Psoas muscle (tissue), 8 donors: ENCODE results near the gene HOXA4. TPM values are rescaled to one million over a fixed set of nuclear protein-coding genes. Genes with fewer than 3 reads are reported as not detected.

Experiments
- ATAC-seq, 4 donors: fragments of 200-7000 bp; cut with Tn5 transposase; one replicate each; pipeline ENCODE4 v1.9.1; 2020; ENCODE audit warnings: moderate library complexity in 3 of 4, mild to moderate bottlenecking in 2 of 4
- DNase-seq, 2 donors: peaks; one replicate each; pipeline ENCODE4 v3.0.0-alpha.2; 2020
- H3K27ac ChIP-seq: fragments of 200-600 bp; one replicate; pipeline ENCODE4 v1.8.0; 2022
- H3K27me3 ChIP-seq, 3 donors: fragments of 200-600 bp in 1 of 3; one replicate each; pipeline versions ENCODE4 v1.6.1 to v1.8.0; 2013 to 2022; ENCODE audit warnings: low read length in 2 of 3, mild to moderate bottlenecking in 2 of 3, moderate library complexity in 1 of 3; ENCODE audit not compliant: insufficient read depth in 3 of 3
- H3K36me3 ChIP-seq, 2 donors: fragments of 200-600 bp in 1 of 2; one replicate each; pipeline versions ENCODE4 v1.6.1 to v1.8.0; 2013 to 2022; ENCODE audit warnings: low read depth in 1 of 2, mild to moderate bottlenecking in 1 of 2, moderate library complexity in 1 of 2; ENCODE audit not compliant: insufficient read depth in 1 of 2
- H3K4me1 ChIP-seq: fragments of 200-600 bp; one replicate; pipeline ENCODE4 v1.8.0; 2022
- H3K4me3 ChIP-seq: fragments of 200-600 bp; one replicate; pipeline ENCODE4 v1.8.0; 2022; ENCODE audit warnings: mild to moderate bottlenecking
- H3K9me3 ChIP-seq: fragments of 200-600 bp; one replicate; pipeline ENCODE4 v1.8.0; 2022
- WGBS, 3 donors: extraction: QIAGEN DNeasy Blood & Tissue Kit; methylation state at CpG; one replicate each; pipeline versions ENCODE4 v1.1.6 to v1.1.7; 2013; 5-methylcytosine and 5-hydroxymethylcytosine counted together
- intact Hi-C, 2 donors: fragments of 100-400 bp; cut with DNase I; formaldehyde crosslinking; loops; one replicate each; pipeline versions ENCODE4 v1.11.0 to v1.14.2; 2022
- polyA plus RNA-seq, 3 donors: library from polyadenylated mRNA; stranded (reverse); fragments of 200-250 nt; gene quantifications; one replicate each; pipeline ENCODE4 v1.2.3, GENCODE V29; 2013
- total RNA-seq, 4 donors: library from RNA; stranded (reverse); fragmentation: NEBNext Ultra II Directional in 2 of 4; extraction: Animal tissue kit (Norgen Biotek cat#: 25700) in 2 of 4; gene quantifications; one replicate each; pipeline versions ENCODE4 v1.2.1 to v1.2.4, GENCODE V29; 2021 to 2023
- TF ChIP-seq, protein P1 (sequence below): fragments of 200-600 bp; IDR thresholded peaks from one replicate; pipeline ENCODE4 v1.8.0; 2022; ENCODE audit warnings: antibody characterized with exemption
- donor health status: healthy with polysubstance abuse.
- donor health status: DM: no; HTN: no; CAD: no; lungs with moderate emphysema.
- donor health status: Bipolar disorder and iron deficiency.
- donor health status: healthy.
- donor health status: DM: yes; HTN: yes; CAD: no.
- donor health status: DM: no; HTN: no; CAD: no.
- donor health status: DM: no; HTN: no; CAD: no.
- donor health status: DM: yes; HTN: yes; CAD: no.

The HOXA4 gene
- total and polyA plus RNA-seq, 7 donors, result 6.8 to 20.8 (median 10.1) TPM

DNA sequence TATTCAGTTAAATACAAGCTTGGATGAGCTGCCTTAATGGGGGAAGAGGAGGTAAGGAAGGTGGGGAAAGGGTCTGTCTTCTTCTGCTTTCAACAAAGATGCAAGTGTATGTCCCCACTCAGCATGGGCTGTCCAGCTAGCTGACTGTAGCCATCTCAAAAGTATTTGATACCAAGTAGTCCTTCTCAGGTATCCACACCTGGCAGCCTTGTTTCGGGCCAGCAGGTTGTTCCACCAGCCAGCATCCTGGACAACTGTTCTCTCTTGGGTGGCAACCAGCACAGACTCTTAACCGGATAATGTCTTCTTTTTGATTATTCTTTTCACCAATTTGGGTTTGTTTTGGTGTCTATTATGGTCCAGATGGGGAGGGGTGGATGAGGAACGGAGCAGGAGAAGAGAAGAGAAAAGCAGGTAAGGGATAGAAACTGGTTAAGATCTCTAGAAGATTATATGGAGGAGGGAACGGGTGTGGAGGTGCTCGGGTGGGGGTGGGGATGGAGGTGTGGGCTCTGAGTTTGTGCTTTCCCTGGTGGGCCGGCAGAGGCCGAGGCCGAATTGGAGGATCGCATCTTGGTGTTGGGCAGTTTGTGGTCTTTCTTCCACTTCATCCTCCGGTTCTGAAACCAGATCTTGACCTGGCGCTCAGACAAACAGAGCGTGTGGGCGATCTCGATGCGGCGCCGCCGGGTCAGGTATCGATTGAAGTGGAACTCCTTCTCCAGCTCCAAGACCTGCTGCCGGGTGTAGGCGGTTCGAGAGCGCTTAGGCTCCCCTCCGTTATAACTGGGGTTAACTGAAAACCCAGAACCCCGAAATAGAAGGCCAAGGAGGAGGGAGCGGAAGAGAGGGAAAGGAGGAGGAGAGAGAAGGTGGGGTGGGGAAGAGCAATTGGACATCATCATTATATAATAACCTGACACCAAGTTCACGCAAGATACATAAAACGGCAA is 1.5 kb downstream of the HOXA4 start:
- Histone ChIP-seq H3K36me3 (peaks cover 0 to 5% of the 10 kb centered on the region in 2 donors), H3K27me3 (no peaks in the 10 kb centered on the region), H3K4me3 (peak overlapping the region; percentile 92), H3K4me1 (peaks cover 68% of the 10 kb centered on the region), H3K9me3 (no peaks in the 10 kb centered on the region), H3K27ac (peak overlapping the region; percentile 94)
- 29 to 55% (median 34%) methylated on average over 28 of the region's 28 CpGs for WGBS, 3 donors
- intact Hi-C loops, result no loop called here
- DNase-seq (peak in 1 of 2 donors; percentile 52), ATAC-seq (no peak)
- TF ChIP-seq, protein P1, sequence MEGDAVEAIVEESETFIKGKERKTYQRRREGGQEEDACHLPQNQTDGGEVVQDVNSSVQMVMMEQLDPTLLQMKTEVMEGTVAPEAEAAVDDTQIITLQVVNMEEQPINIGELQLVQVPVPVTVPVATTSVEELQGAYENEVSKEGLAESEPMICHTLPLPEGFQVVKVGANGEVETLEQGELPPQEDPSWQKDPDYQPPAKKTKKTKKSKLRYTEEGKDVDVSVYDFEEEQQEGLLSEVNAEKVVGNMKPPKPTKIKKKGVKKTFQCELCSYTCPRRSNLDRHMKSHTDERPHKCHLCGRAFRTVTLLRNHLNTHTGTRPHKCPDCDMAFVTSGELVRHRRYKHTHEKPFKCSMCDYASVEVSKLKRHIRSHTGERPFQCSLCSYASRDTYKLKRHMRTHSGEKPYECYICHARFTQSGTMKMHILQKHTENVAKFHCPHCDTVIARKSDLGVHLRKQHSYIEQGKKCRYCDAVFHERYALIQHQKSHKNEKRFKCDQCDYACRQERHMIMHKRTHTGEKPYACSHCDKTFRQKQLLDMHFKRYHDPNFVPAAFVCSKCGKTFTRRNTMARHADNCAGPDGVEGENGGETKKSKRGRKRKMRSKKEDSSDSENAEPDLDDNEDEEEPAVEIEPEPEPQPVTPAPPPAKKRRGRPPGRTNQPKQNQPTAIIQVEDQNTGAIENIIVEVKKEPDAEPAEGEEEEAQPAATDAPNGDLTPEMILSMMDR, result no peak

DNA sequence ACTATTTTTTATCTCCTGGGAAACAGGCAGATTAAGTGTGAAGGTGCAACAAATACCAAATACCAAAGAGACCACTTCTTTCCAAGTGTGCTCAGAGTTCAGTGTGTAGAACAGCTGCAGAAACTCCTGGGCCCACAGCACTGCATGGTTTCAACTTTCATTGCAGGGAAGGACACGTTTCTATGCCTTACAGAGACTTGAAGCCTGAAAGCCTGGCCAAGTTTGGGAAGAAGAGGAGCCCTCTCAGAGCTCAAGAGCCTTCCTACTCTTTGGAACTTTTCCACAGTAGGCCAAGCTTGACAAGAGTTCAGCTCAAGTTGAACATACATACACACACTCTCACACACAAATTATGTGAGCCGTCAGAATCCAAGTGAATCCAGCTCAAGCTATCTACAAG is 2.5 kb downstream of the HOXA4 start:
- intact Hi-C loops, result no loop called here
- WGBS, 3 donors, result 13 to 15% (median 13%) methylated on average over 2 of the region's 2 CpGs
- H3K36me3 ChIP-seq, result peaks cover 0 to 5% of the 10 kb centered on the region in 2 donors
- ATAC-seq (peak in 3 of 4 donors; percentile 59 to 63 (median 60)), DNase-seq (no peak)
- H3K4me3 ChIP-seq, result no peak overlapping the region
- H3K27ac ChIP-seq, result peak overlapping the region; percentile 94
- TF ChIP-seq, protein P1, result no peak
- peaks cover 57% of the 10 kb centered on the region for H3K4me1 ChIP-seq
- no peaks in the 10 kb centered on the region for H3K9me3 ChIP-seq
- H3K27me3 ChIP-seq, result no peaks in the 10 kb centered on the region

DNA sequence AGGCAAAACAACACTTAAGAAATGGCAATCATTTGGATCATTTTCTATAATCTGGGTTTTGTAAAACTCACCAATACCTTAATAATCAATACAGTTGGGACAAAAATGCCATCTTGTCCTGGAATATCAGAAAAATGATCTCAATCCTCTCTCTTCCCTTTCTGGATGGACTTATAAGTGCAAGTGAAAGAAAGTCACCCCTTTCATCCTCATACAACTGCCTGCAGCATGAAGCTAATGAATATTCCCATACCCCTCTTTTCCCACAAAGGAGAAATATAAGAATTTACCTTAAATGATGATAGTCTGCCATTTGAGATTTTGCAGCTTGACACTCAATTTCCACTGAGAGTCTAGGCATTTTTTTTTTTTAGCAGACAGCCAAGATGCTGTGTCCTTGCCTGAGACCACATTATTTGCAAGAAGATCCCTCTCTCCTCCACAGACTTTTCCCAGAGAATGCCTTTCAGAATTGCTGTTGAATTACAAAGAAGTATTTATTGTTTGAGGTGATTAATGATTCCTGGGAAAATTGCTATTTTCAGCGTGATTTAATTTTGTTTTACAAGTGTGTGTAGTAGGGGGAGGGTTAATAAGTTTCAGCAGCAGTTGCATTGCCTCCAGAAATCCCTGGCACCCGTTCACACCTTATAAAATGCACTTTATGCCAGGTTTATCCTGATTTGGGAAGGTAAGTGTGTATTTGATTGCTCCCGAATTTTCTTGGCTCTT is 3.8 kb downstream of the HOXA4 start:
- Histone ChIP-seq H3K9me3 (no peaks in the 10 kb centered on the region), H3K4me3 (no peak overlapping the region), H3K4me1 (peaks cover 52% of the 10 kb centered on the region), H3K27me3 (no peaks in the 10 kb centered on the region), H3K36me3 (peaks cover 0 to 12% of the 10 kb centered on the region in 2 donors), H3K27ac (no peak overlapping the region)
- 40 to 49% (median 41%) methylated on average over 3 of the region's 3 CpGs for WGBS, 3 donors
- intact Hi-C loops, result no loop called here
- ATAC-seq, result no peak
- no peak for DNase-seq
- TF ChIP-seq, protein P1, result no peak

DNA sequence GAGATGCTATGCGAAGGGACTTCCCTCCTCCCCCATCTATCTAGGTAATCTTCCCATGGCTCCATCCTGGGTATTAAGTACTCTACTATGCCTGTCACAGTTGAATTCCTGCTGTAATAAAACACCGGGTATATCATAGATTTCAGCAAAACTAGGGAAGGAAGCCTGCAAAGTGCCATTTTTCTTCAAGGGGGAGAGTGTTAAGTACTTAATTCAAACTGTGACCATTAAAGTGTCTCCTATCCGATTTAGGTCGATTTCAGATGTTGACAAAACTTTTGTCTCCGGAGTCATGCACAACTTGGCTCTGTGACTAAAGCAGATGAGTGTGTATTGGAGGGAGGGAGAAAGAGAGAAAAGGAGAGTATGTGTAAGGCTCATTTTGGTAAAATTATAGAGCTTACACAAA is 4.6 kb downstream of the HOXA4 start:
- H3K4me1 ChIP-seq, result peaks cover 51% of the 10 kb centered on the region
- no peak for DNase-seq
- peak overlapping the region; percentile 16 for H3K27ac ChIP-seq
- no peak for ATAC-seq
- TF ChIP-seq, protein P1, result no peak
- H3K27me3 ChIP-seq, result no peaks in the 10 kb centered on the region
- intact Hi-C loops, result no loop called here
- peaks cover 0 to 14% of the 10 kb centered on the region in 2 donors for H3K36me3 ChIP-seq
- 38 to 53% (median 42%) methylated on average over 5 of the region's 5 CpGs for WGBS, 3 donors
- H3K9me3 ChIP-seq, result no peaks in the 10 kb centered on the region
- H3K4me3 ChIP-seq, result no peak overlapping the region
